GM21576 (cell line): Measurements from ENCODE around the gene APOM.

Source experiments
- ATAC-seq: cut with Tn5 transposase; IDR thresholded peaks from one replicate; pipeline ENCODE4 v1.9.1; 2021; ENCODE audit warnings: mild to moderate bottlenecking, moderate library complexity; ENCODE audit not compliant: unreplicated experiment

The APOM gene

GRCh38 chr6:31677955-31678354 lies 22.3 kb downstream of the APOM start:
- ATAC-seq, result no peak

GRCh38 chr6:31680226-31681134 lies 24.8 kb downstream of the APOM start, which contains the start of gene LY6G5C:
Gene LY6G5C, minus strand, starts transcription at chr6:31681067. Its CDS starts 694 bp downstream, at chr6:31680373.
- ATAC-seq, result no peak

GRCh38 chr6:31681135-31681671 lies 25.5 kb downstream of the APOM start:
- no peak for ATAC-seq

GRCh38 chr6:31683591-31683990 lies 27.9 kb downstream of the APOM start:
- no peak for ATAC-seq

GRCh38 chr6:31686483-31686882 lies 30.8 kb downstream of the APOM start:
- no peak for ATAC-seq

GRCh38 chr6:31687321-31687720 lies 31.6 kb downstream of the APOM start:
- ATAC-seq, result no peak

GRCh38 chr6:31687860-31688693 lies 32.4 kb downstream of the APOM start:
- no peak for ATAC-seq

- ATAC-seq, result no peak
Observed at GRCh38 chr6:31689249-31690110, 33.8 kb downstream of the APOM start.

GRCh38 chr6:31690231-31691077 lies 34.8 kb downstream of the APOM start:
- no peak for ATAC-seq

GRCh38 chr6:31691078-31691463 lies 35.4 kb downstream of the APOM start:
- no peak for ATAC-seq

GRCh38 chr6:31691564-31692108 lies 35.9 kb downstream of the APOM start:
- no peak for ATAC-seq

- ATAC-seq, result no peak
Observed at GRCh38 chr6:31692353-31692752, 36.7 kb downstream of the APOM start.

GRCh38 chr6:31692886-31693285 lies 37.2 kb downstream of the APOM start:
- ATAC-seq, result no peak

- no peak for ATAC-seq
Observed at GRCh38 chr6:31693535-31693934, 37.8 kb downstream of the APOM start.

- ATAC-seq, result no peak
Observed at GRCh38 chr6:31697555-31697954, 41.9 kb downstream of the APOM start.

GRCh38 chr6:31700740-31701401 lies 45.2 kb downstream of the APOM start:
- ATAC-seq, result no peak

- no peak for ATAC-seq
Observed at GRCh38 chr6:31701666-31702404, 46.1 kb downstream of the APOM start.

- no peak for ATAC-seq
Observed at GRCh38 chr6:31702405-31702818, 46.7 kb downstream of the APOM start.
